ENCODE data around the gene AK1.

DNA sequence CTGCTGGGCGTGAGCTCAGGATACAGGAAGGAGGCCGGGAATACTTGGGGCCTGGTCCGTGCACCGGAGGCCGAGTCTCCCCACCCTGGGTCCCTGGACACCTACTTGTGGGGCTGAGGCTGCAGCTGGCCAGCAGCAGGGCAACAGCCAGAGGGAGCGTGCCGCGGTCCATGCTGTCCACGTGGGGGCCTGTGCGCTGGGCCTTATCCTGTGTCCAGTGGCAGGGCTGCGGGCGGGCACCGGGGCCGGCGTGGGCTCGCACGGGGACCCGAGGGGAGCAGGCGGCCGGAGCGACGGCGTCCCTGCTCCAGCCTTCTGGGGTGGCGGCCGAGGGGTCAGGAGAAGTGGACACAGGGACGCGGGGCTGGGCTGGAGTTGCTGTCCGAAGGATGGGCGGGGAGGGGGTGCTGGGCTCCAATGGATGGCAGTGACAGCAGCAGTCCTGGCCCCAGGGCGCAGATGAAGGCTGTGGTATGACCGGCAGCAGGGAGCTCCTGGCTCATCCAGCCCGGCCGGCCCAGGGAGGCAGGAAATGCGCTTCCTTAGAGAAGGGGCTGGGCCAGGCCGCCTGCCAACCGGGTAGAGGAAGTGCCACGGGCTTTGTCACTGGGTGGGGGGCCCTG lies 23.2 kb downstream of the AK1 start, which contains the start of gene ENG:
- TF ChIP-seq CTCF (conservative IDR thresholded peaks at IDR 0.05; ENCODE audit: low read length) (no peak), EZH2phosphoT487 (IDR thresholded peaks at IDR 0.05; ENCODE audit: borderline replicate concordance) (no peak)

Measured in Loucy (cell line).